Measurements from ENCODE around the gene UBQLNL.

- TF ChIP-seq CTCF (IDR thresholded peaks at IDR 0.05) (no peak), POLR2AphosphoS5 (IDR thresholded peaks at IDR 0.05) (no peak), POLR2A (IDR thresholded peaks at IDR 0.05) (no peak), EP300 (IDR thresholded peaks at IDR 0.05) (no peak)
Observed at GRCh38 chr11:5504403-5504921, 12.0 kb downstream of the UBQLNL start.

Measured in suprapubic skin (tissue), 4 donors.